Suprapubic skin (tissue), 4 donors: ENCODE results near the gene GABRB3. TPM values are rescaled to one million over a fixed set of nuclear protein-coding genes. Genes with fewer than 3 reads are reported as not detected.

Experiments used
- DNase-seq, 2 donors: peaks; one replicate each; pipeline ENCODE4 v3.0.0-alpha.2; 2019; ENCODE audit warnings: low spot score in 2 of 2
- H3K27ac ChIP-seq: fragments of 200-600 bp; sonication (generic); one replicate; pipeline ENCODE4 v1.5.1; 2019
- H3K27me3 ChIP-seq: fragments of 200-600 bp; sonication (generic); one replicate; pipeline ENCODE4 v1.5.1; 2019
- H3K36me3 ChIP-seq: fragments of 200-600 bp; sonication (generic); one replicate; pipeline ENCODE4 v1.5.1; 2019
- H3K4me1 ChIP-seq: fragments of 200-600 bp; sonication (generic); one replicate; pipeline ENCODE4 v1.5.1; 2019
- H3K4me3 ChIP-seq: fragments of 200-600 bp; sonication (generic); one replicate; pipeline ENCODE4 v1.5.1; 2019; ENCODE audit warnings: mild to moderate bottlenecking
- H3K9me3 ChIP-seq: fragments of 200-600 bp; sonication (generic); one replicate; pipeline ENCODE4 v1.5.1; 2019
- EP300 ChIP-seq: sonication (generic); formaldehyde crosslinking; IDR thresholded peaks from one replicate; pipeline ENCODE4 v1.6.1; 2017; ENCODE audit warnings: antibody characterized with exemption
- POLR2A ChIP-seq, 2 donors: fragments of 450-650 bp; IDR thresholded peaks; one replicate each; pipeline ENCODE4 v1.6.1; 2017; ENCODE audit warnings: antibody characterized with exemption in 2 of 2, mild to moderate bottlenecking in 2 of 2, moderate library complexity in 2 of 2
- POLR2AphosphoS5 ChIP-seq, 3 donors: sonication (generic); formaldehyde crosslinking; IDR thresholded peaks; one replicate each; pipeline ENCODE4 v1.6.1; 2017; ENCODE audit warnings: antibody characterized with exemption in 3 of 3
- WGBS: methylation state at CpG from one replicate; pipeline ENCODE4 v1.1.5; 2018; 5-methylcytosine and 5-hydroxymethylcytosine counted together
- total RNA-seq, 4 donors: library from RNA; depleted of rRNA; stranded (reverse); fragments of >200 nt; gene quantifications; one replicate each; pipeline ENCODE4 v1.1.0, GENCODE V29; 2016
- TF ChIP-seq, protein P1 (sequence below), 2 donors: fragments of 200-600 bp in 1 of 2; fragments of 450-650 bp in 1 of 2; sonication (generic) in 1 of 2; IDR thresholded peaks; one replicate each; pipeline ENCODE4 v1.5.1; 2016 to 2019; ENCODE audit warnings: antibody characterized with exemption in 2 of 2, mild to moderate bottlenecking in 1 of 2, moderate library complexity in 1 of 2

The GABRB3 gene
- total RNA-seq, 4 donors from 2014 or later, result 0.48 to 4.8 (median 2.2) TPM

DNA sequence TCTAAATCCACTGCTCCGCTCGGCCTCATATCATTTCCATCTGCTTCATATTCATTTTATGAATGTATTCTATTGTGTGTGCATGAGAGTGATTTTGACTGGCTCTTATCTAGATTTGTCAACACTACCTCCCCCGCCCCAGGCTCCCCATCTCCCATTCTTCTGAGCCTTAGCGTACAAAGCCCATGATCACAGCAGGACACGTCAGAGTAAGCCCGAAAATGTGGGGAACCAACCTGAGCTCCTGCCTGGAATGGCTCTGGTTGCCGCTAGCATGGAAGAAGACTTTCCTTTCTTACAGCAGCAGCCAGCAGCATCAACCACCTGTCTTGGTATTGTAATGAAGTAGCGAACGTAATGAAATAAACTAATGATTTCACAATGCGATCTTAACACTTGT lies 61.4 kb downstream of the GABRB3 start:
- H3K27me3 ChIP-seq, result no peaks in the 10 kb centered on the region
- WGBS, result 62% methylated on average over 10 of the region's 10 CpGs
- H3K9me3 ChIP-seq, result no peaks in the 10 kb centered on the region
- TF ChIP-seq POLR2AphosphoS5 (IDR thresholded peaks at IDR 0.05), result no peak
- TF ChIP-seq, protein P1, sequence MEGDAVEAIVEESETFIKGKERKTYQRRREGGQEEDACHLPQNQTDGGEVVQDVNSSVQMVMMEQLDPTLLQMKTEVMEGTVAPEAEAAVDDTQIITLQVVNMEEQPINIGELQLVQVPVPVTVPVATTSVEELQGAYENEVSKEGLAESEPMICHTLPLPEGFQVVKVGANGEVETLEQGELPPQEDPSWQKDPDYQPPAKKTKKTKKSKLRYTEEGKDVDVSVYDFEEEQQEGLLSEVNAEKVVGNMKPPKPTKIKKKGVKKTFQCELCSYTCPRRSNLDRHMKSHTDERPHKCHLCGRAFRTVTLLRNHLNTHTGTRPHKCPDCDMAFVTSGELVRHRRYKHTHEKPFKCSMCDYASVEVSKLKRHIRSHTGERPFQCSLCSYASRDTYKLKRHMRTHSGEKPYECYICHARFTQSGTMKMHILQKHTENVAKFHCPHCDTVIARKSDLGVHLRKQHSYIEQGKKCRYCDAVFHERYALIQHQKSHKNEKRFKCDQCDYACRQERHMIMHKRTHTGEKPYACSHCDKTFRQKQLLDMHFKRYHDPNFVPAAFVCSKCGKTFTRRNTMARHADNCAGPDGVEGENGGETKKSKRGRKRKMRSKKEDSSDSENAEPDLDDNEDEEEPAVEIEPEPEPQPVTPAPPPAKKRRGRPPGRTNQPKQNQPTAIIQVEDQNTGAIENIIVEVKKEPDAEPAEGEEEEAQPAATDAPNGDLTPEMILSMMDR (IDR thresholded peaks at IDR 0.05), result no peak
- no peak for TF ChIP-seq EP300
- no peak for TF ChIP-seq POLR2A (IDR thresholded peaks at IDR 0.05)
- H3K4me3 ChIP-seq, result no peak overlapping the region
- H3K4me1 ChIP-seq, result no peaks in the 10 kb centered on the region
- DNase-seq, result no peak
- H3K36me3 ChIP-seq, result no peaks in the 10 kb centered on the region
- H3K27ac ChIP-seq, result no peak overlapping the region

DNA sequence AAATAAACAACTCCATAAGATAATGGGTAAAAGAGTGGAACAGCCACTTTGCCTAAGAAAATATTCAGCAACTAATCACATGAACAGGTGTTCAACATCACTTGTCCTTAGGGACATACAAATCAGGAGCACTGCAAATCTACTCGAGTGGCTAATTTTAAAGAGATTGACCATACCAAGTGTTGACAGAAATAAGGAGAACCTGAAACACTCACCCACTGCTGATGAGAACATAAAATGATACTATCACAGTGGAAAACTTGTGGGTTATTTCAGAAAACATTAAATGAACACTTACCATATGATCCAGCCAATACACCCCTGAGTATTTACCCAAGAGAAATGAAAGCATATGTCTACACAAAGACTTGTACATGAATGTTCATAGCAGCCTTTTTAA lies 70.5 kb downstream of the GABRB3 start:
- Histone ChIP-seq H3K27me3 (no peaks in the 10 kb centered on the region), H3K27ac (no peak overlapping the region), H3K4me3 (no peak overlapping the region), H3K9me3 (no peaks in the 10 kb centered on the region), H3K36me3 (no peaks in the 10 kb centered on the region), H3K4me1 (no peaks in the 10 kb centered on the region)
- DNase-seq, result no peak
- WGBS, result 59% methylated on average over 1 of the region's 1 CpG
- TF ChIP-seq, protein P1 (IDR thresholded peaks at IDR 0.05), result no peak
- TF ChIP-seq POLR2A (IDR thresholded peaks at IDR 0.05), result no peak
- TF ChIP-seq POLR2AphosphoS5 (IDR thresholded peaks at IDR 0.05), result no peak
- TF ChIP-seq EP300, result no peak

DNA sequence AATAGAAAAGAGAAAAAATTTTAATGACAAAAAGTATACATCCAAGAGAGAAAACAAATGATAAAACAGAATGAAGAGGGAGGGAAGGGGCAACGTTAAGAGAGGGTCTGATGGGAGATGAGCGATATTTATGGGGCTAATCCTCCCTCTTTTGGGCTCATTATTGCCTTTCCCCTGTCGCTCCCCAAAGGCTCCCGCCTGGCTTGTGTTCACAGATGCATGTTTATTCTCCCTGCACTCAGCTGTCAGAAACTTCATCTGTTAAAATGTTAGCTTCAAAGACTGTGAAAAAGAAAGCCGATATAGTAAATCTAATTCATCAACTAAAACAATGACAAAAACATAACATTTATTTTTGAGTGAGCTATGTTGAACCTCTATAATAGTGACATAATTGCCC lies 74.3 kb downstream of the GABRB3 start:
- DNase-seq, result no peak
- no peak for TF ChIP-seq POLR2A (IDR thresholded peaks at IDR 0.05)
- TF ChIP-seq, protein P1 (IDR thresholded peaks at IDR 0.05), result no peak
- no peak for TF ChIP-seq POLR2AphosphoS5 (IDR thresholded peaks at IDR 0.05)
- no peak for TF ChIP-seq EP300
- 62% methylated on average over 5 of the region's 5 CpGs for WGBS
- Histone ChIP-seq H3K4me1 (no peaks in the 10 kb centered on the region), H3K27me3 (no peaks in the 10 kb centered on the region), H3K36me3 (no peaks in the 10 kb centered on the region), H3K27ac (no peak overlapping the region), H3K9me3 (peaks cover 4% of the 10 kb centered on the region), H3K4me3 (no peak overlapping the region)

DNA sequence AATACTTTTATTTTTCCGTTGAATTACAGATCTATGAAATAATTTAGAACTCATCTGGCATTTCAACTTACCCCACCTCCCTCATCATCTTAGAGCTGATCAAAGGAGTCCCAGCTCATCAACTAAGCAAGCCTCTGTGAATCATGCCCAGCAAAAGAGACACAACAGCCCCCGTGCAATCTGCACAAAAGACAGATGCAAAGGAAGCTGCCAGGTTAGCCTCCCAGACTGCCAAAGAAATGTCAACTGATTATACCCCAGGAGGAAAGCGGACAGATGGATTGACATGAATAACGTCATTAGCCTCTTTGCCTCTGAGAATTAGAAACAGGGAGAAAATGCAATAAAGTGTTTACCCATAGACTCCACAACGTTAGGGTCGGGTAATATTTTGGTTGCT lies 75.0 kb downstream of the GABRB3 start:
- H3K27ac ChIP-seq, result no peak overlapping the region
- H3K9me3 ChIP-seq, result peaks cover 4% of the 10 kb centered on the region
- H3K4me3 ChIP-seq, result no peak overlapping the region
- no peaks in the 10 kb centered on the region for H3K4me1 ChIP-seq
- no peak for TF ChIP-seq EP300
- no peak for TF ChIP-seq POLR2A (IDR thresholded peaks at IDR 0.05)
- TF ChIP-seq, protein P1 (IDR thresholded peaks at IDR 0.05), result no peak
- no peak for TF ChIP-seq POLR2AphosphoS5 (IDR thresholded peaks at IDR 0.05)
- DNase-seq, result no peak
- no peaks in the 10 kb centered on the region for H3K27me3 ChIP-seq
- no peaks in the 10 kb centered on the region for H3K36me3 ChIP-seq
- WGBS, result 63% methylated on average over 6 of the region's 6 CpGs

DNA sequence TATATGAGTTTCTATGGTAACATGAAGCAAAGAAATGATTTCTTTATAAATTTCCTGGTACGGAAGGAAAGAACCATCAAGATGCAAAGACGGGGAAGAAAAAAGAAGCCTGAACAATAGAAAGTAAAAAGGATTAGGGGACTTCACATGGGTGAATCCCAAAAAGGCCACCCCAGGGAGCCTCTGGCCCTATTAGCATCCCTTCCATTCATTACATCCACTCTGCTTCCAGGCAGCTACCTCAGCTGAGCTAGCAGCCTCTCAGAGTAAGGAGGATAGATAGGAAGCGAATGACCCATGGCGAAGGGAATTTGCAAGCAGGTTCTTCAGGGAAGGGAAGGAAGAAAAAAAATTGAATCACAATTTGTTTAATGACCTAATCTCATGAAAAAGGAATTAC lies 81.6 kb downstream of the GABRB3 start:
- Histone ChIP-seq H3K27me3 (no peaks in the 10 kb centered on the region), H3K36me3 (no peaks in the 10 kb centered on the region), H3K9me3 (no peaks in the 10 kb centered on the region), H3K27ac (no peak overlapping the region), H3K4me1 (no peaks in the 10 kb centered on the region), H3K4me3 (no peak overlapping the region)
- DNase-seq, result no peak
- WGBS, result 68% methylated on average over 4 of the region's 4 CpGs
- TF ChIP-seq EP300, result no peak
- no peak for TF ChIP-seq POLR2AphosphoS5 (IDR thresholded peaks at IDR 0.05)
- no peak for TF ChIP-seq POLR2A (IDR thresholded peaks at IDR 0.05)
- TF ChIP-seq, protein P1 (IDR thresholded peaks at IDR 0.05), result no peak
